ENCODE measurements around the gene CALN1. TPM values are rescaled to one million over a fixed set of nuclear protein-coding genes. Genes with fewer than 3 reads are reported as not detected.
"Not testable (repeated sequence)": the region's sequence is repeated elsewhere in the genome, so short reads cannot be mapped to it uniquely, and the experiment has no call there.

The CALN1 gene
- 1 to 10 TPM; 1.2 to 3.8 (median 1.7) TPM for polyA plus RNA-seq (ENCODE audit: insufficient read length in 10 of 10)
- long read RNA-seq, donor 1, full-length matches to known transcripts, result 2 of 2 reads
- long read RNA-seq, donor 1, partial matches to known transcripts, result 0 of 2 reads
- long read RNA-seq, donor 1, other reads (novel, unspliced or antisense), result 0 of 2 reads
- long read RNA-seq, donor 2, result 0 reads
- long read RNA-seq, donor 3, result 0 reads
- long read RNA-seq, donor 4, result 0 reads
- long read RNA-seq, donor 5, result 0 reads
- long read RNA-seq, donor 6, full-length matches to known transcripts, result 1 of 1 reads
- long read RNA-seq, donor 6, partial matches to known transcripts, result 0 of 1 reads
- long read RNA-seq, donor 6, other reads (novel, unspliced or antisense), result 0 of 1 reads
- long read RNA-seq, donor 7, result 0 reads
- long read RNA-seq, donor 8, result 0 reads
- long read RNA-seq, donor 9, result 0 reads

GRCh38 chr7:72412121-72412618 is at the start of gene CALN1:
CALN1 (minus strand) TSS chr7:72412338.
- not testable (repeated sequence) for DNase-seq

GRCh38 chr7:72453471-72453870 is 41.3 kb upstream of the CALN1 start:
- peak in 1 of 3 donors; percentile 36 for DNase-seq

- DNase-seq, result no peak
These were observed 35.5 kb upstream of the CALN1 start for GRCh38 chr7:72447465-72448204.

- DNase-seq, result peak in 1 of 3 donors; percentile 42
These were observed 34.7 kb upstream of the CALN1 start for GRCh38 chr7:72446591-72447462.

- DNase-seq, result no peak
These were observed 34.0 kb upstream of the CALN1 start for GRCh38 chr7:72446131-72446530.

- no peak for DNase-seq
These were observed 33.4 kb upstream of the CALN1 start for GRCh38 chr7:72445580-72445979.

- DNase-seq, result no peak
These were observed 32.9 kb upstream of the CALN1 start for GRCh38 chr7:72445075-72445474.

- no peak for DNase-seq
These were observed 32.1 kb upstream of the CALN1 start for GRCh38 chr7:72444026-72444776.

- DNase-seq, result no peak
These were observed 29.7 kb upstream of the CALN1 start for GRCh38 chr7:72441791-72442190.

GRCh38 chr7:72438491-72438890 is 26.4 kb upstream of the CALN1 start:
- DNase-seq, result no peak

GRCh38 chr7:72437610-72438009 is 25.5 kb upstream of the CALN1 start:
- DNase-seq, result no peak

GRCh38 chr7:72437061-72437585 is 25.0 kb upstream of the CALN1 start:
- no peak for DNase-seq

- no peak for DNase-seq
These were observed 23.9 kb upstream of the CALN1 start for GRCh38 chr7:72435925-72436480.

- DNase-seq, result peak in 1 of 3 donors; percentile 49
These were observed 23.2 kb upstream of the CALN1 start for GRCh38 chr7:72435366-72435765.

- DNase-seq, result no peak
These were observed 18.4 kb upstream of the CALN1 start for GRCh38 chr7:72430531-72430930.

- no peak for DNase-seq
These were observed 17.2 kb upstream of the CALN1 start for GRCh38 chr7:72429316-72429715.

GRCh38 chr7:72416846-72417245 is 4.7 kb upstream of the CALN1 start:
- no peak for DNase-seq

GRCh38 chr7:72415586-72415985 is 3.4 kb upstream of the CALN1 start:
- DNase-seq, result no peak

GRCh38 chr7:72413886-72414285 is 1.7 kb upstream of the CALN1 start:
- DNase-seq, result no peak

- no peak for DNase-seq
These were observed 1.2 kb upstream of the CALN1 start for GRCh38 chr7:72413290-72413689.

- DNase-seq, result no peak
These were observed 719 bp downstream of the CALN1 start for GRCh38 chr7:72411419-72411818.
